Pulmonary artery endothelial cell (primary cell): ENCODE data around the gene PTPRD. TPM values are rescaled to one million over a fixed set of nuclear protein-coding genes. Genes with fewer than 3 reads are reported as not detected.

ENCODE experiments used
- DNase-seq: peaks from one replicate; pipeline ENCODE4 v3.0.0-alpha.2; 2011; ENCODE audit warnings: low read depth, low spot score
- total RNA-seq: library from RNA; depleted of rRNA; stranded (reverse); fragments of >200 nt; gene quantifications from 2 replicates; pipeline ENCODE4 v1.2.3, GENCODE V29; 2014

Gene PTPRD
- total RNA-seq, 1 donor from 2014 or later, result 1.5 TPM

GRCh38 chr9:10268531-10269485, 344.0 kb downstream of the PTPRD start:
- no peak for DNase-seq

- peak; percentile 1 for DNase-seq
These were observed 347.6 kb downstream of the PTPRD start for GRCh38 chr9:10265153-10265631.

- no peak for DNase-seq
These were observed 352.3 kb downstream of the PTPRD start for GRCh38 chr9:10260501-10260900.

GRCh38 chr9:10259668-10260067, 353.1 kb downstream of the PTPRD start:
- DNase-seq, result no peak

- DNase-seq, result no peak
These were observed 357.0 kb downstream of the PTPRD start for GRCh38 chr9:10255758-10256157.

- DNase-seq, result no peak
These were observed 358.5 kb downstream of the PTPRD start for GRCh38 chr9:10254338-10254737.

GRCh38 chr9:10253341-10253740, 359.5 kb downstream of the PTPRD start:
- no peak for DNase-seq

GRCh38 chr9:10252174-10252573, 360.6 kb downstream of the PTPRD start:
- DNase-seq, result no peak

GRCh38 chr9:10251490-10251889, 361.3 kb downstream of the PTPRD start:
- no peak for DNase-seq

- no peak for DNase-seq
These were observed 362.6 kb downstream of the PTPRD start for GRCh38 chr9:10250219-10250618.

- no peak for DNase-seq
These were observed 363.9 kb downstream of the PTPRD start for GRCh38 chr9:10248890-10249289.

- DNase-seq, result no peak
These were observed 370.5 kb downstream of the PTPRD start for GRCh38 chr9:10242255-10242654.

GRCh38 chr9:10238087-10238486, 374.7 kb downstream of the PTPRD start:
- DNase-seq, result no peak

GRCh38 chr9:10237584-10237983, 375.2 kb downstream of the PTPRD start:
- no peak for DNase-seq

GRCh38 chr9:10236161-10236560, 376.6 kb downstream of the PTPRD start:
- no peak for DNase-seq

- DNase-seq, result no peak
These were observed 377.4 kb downstream of the PTPRD start for GRCh38 chr9:10235376-10235775.

- DNase-seq, result no peak
These were observed 380.4 kb downstream of the PTPRD start for GRCh38 chr9:10232352-10232930.

GRCh38 chr9:10230512-10230911, 382.3 kb downstream of the PTPRD start:
- no peak for DNase-seq

GRCh38 chr9:10228082-10228481, 384.7 kb downstream of the PTPRD start:
- no peak for DNase-seq

GRCh38 chr9:10226996-10227395, 385.8 kb downstream of the PTPRD start:
- DNase-seq, result no peak

- DNase-seq, result no peak
These were observed 400.1 kb downstream of the PTPRD start for GRCh38 chr9:10212702-10213101.

GRCh38 chr9:10208691-10209069, 404.1 kb downstream of the PTPRD start:
- DNase-seq, result no peak

- no peak for DNase-seq
These were observed 408.5 kb downstream of the PTPRD start for GRCh38 chr9:10204276-10204675.
